Umbilical cord (tissue), 2 donors: Measurements from ENCODE around the gene SPTA1. TPM values are rescaled to one million over a fixed set of nuclear protein-coding genes. Genes with fewer than 3 reads are reported as not detected.

Experiments used
- DNase-seq: peaks from one replicate; pipeline ENCODE4 v3.0.0-alpha.2; 2015; ENCODE audit warnings: low spot score
- total RNA-seq: library from RNA; depleted of rRNA; stranded (reverse); fragments of >200 nt; gene quantifications from one replicate; pipeline ENCODE4 v1.2.3, GENCODE V29; 2014; ENCODE audit warnings: low replicate concordance; ENCODE audit not compliant: insufficient read depth

The SPTA1 gene
- total RNA-seq, 1 donor from 2014 or later: 3.9 TPM

DNA sequence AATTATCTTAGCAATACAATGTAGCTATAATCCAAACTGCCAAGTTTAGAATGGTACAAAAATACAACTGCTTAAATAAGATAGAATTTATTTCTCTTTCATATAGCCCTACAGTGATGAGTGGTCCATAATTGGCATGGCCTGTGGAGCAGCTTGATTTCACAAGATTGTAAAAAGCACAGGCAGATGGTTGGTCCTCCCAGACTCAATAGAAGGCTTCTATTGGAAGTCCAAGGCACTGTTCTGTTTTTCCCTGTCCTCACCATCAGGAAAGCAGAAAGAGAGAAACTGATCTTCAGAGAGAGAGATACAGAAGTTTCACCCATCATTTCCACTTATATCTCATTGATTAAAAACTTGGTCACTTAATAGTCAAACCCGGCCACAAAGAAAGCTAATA, 114.3 kb downstream of the SPTA1 start:
- DNase-seq: no peak

DNA sequence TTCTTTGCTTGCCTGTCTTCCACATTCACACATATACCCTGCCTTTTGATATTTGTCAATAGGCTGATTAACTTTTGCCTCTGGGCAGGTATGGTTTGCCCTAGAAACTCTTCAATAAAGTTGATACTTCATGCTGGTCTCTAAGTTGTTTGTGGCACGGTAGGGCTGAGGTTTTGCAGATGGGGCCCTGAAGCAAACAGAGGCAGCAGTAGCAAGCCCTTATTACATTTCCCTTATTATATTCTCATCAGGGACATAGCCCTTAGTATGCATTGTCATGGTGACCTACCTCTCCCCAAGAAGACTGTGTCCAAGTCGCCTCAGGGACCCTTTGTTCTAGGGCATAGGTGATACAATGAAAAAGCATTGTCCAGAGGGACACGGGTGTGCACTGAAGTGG, 116.0 kb downstream of the SPTA1 start, which contains the start of gene OR6P1:
TSS of gene OR6P1 (minus strand) at position 101 of the 400 bp plus-strand sequence. CDS start 6,976 bp downstream, outside the sequence.
- DNase-seq: no peak

DNA sequence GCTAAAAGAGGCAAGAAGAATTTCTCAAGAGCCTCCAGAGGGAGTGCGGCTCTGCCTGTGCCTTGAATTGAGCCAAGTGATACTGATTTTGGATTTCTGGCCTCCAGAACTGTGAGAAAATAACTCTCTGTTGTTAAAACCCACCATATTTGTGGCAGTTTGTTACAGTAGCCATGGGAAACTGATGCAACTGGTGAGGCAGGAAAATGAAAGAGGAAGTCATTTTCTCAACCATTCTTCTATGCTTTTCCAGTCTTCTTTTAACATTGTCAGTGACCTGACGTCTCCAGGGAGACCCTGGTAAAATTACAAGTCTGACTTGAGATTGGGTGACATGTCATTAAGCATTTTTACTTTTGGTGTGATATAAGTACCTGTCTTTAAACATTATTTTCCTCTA, 121.9 kb downstream of the SPTA1 start:
- no peak for DNase-seq

DNA sequence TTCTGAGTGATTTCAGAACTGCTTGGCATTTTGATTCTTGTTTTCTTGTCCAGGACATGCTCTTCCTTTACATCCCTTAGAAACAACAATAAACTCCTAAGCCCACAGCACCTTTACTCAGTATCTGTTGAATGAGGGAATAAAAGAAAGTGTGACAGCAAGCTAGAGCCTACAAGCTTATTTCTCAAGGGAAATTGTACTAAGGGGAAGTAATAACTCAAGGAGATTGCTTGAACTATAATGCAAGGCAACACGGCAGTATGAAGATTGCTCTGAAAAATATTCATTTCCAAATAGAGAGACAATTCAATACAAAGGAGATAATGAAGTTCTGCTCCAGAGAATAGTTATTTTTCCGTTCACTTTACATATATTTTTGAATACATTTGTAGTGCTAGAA, 122.7 kb downstream of the SPTA1 start:
- DNase-seq: no peak

Other genes starting within 250 kb of the SPTA1 start
- gene OR10K1, start 224.9 kb downstream of the SPTA1 start, total RNA-seq: 1.7 TPM
- gene OR10R2, start 214.5 kb downstream of the SPTA1 start, total RNA-seq: 14.0 TPM
- 7.7 TPM for gene OR6Y1, start 132.3 kb downstream of the SPTA1 start, total RNA-seq
- 7.9 TPM for gene OR6P1, start 116.1 kb downstream of the SPTA1 start, total RNA-seq
- gene OR10X1, start 106.8 kb downstream of the SPTA1 start, total RNA-seq: 5.1 TPM
- 3.6 TPM for gene OR10Z1, start 81.4 kb downstream of the SPTA1 start, total RNA-seq
- gene OR6K2, start 13.9 kb upstream of the SPTA1 start, total RNA-seq: 9.1 TPM
- 6.3 TPM for gene OR6K3, start 34.0 kb upstream of the SPTA1 start, total RNA-seq
- 10.1 TPM for gene OR6K6, start 68.0 kb upstream of the SPTA1 start, total RNA-seq
- 2.2 TPM for gene OR6N1, start 85.5 kb upstream of the SPTA1 start, total RNA-seq
- 6.3 TPM for gene OR6N2, start 94.5 kb upstream of the SPTA1 start, total RNA-seq
- gene MNDA, start 144.6 kb upstream of the SPTA1 start, total RNA-seq: 15.9 TPM
- 5.8 TPM for gene PYHIN1, start 244.8 kb upstream of the SPTA1 start, total RNA-seq